Measurements from ENCODE around the gene GABRR3.

GABRR3 gene

DNA sequence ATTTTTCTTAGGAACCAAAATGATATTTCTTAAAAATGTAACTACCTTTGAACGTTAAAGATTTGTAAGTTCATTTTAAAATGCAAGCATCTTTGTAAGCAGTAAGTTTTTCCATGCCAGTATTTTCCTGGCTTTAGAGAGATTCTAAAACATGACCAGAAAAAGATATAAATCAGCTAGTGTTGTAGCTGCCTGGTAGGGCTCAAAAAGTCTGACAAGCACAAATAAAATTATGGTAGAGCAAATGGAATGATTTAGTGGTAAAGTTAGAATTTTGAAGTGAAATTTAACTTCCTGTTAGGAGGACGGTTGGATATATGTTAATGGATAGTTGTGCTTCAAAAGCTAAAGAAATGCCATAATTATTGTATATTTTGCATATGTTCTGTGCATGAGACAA lies 29.7 kb downstream of the GABRR3 start:
- Histone ChIP-seq H3K27me3 (ENCODE audit: insufficient read depth, poor library complexity, severe bottlenecking) (no peaks in the 10 kb centered on the region), H3K4me3 (replicated peaks; ENCODE audit: insufficient read depth, low read length) (no peak overlapping the region), H3K27ac (replicated peaks) (no peak overlapping the region)
- no peak for DNase-seq (ENCODE audit: low read depth in 1 of 2, low spot score in 1 of 2)
- TF ChIP-seq, protein P1, sequence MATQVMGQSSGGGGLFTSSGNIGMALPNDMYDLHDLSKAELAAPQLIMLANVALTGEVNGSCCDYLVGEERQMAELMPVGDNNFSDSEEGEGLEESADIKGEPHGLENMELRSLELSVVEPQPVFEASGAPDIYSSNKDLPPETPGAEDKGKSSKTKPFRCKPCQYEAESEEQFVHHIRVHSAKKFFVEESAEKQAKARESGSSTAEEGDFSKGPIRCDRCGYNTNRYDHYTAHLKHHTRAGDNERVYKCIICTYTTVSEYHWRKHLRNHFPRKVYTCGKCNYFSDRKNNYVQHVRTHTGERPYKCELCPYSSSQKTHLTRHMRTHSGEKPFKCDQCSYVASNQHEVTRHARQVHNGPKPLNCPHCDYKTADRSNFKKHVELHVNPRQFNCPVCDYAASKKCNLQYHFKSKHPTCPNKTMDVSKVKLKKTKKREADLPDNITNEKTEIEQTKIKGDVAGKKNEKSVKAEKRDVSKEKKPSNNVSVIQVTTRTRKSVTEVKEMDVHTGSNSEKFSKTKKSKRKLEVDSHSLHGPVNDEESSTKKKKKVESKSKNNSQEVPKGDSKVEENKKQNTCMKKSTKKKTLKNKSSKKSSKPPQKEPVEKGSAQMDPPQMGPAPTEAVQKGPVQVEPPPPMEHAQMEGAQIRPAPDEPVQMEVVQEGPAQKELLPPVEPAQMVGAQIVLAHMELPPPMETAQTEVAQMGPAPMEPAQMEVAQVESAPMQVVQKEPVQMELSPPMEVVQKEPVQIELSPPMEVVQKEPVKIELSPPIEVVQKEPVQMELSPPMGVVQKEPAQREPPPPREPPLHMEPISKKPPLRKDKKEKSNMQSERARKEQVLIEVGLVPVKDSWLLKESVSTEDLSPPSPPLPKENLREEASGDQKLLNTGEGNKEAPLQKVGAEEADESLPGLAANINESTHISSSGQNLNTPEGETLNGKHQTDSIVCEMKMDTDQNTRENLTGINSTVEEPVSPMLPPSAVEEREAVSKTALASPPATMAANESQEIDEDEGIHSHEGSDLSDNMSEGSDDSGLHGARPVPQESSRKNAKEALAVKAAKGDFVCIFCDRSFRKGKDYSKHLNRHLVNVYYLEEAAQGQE (IDR thresholded peaks at IDR 0.05; ENCODE audit: insufficient replicate concordance, low read depth), result no peak
- TF ChIP-seq, protein P2, sequence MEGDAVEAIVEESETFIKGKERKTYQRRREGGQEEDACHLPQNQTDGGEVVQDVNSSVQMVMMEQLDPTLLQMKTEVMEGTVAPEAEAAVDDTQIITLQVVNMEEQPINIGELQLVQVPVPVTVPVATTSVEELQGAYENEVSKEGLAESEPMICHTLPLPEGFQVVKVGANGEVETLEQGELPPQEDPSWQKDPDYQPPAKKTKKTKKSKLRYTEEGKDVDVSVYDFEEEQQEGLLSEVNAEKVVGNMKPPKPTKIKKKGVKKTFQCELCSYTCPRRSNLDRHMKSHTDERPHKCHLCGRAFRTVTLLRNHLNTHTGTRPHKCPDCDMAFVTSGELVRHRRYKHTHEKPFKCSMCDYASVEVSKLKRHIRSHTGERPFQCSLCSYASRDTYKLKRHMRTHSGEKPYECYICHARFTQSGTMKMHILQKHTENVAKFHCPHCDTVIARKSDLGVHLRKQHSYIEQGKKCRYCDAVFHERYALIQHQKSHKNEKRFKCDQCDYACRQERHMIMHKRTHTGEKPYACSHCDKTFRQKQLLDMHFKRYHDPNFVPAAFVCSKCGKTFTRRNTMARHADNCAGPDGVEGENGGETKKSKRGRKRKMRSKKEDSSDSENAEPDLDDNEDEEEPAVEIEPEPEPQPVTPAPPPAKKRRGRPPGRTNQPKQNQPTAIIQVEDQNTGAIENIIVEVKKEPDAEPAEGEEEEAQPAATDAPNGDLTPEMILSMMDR (IDR thresholded peaks at IDR 0.05; ENCODE audit: insufficient read depth, low read length), result no peak
- TF ChIP-seq GABPA (IDR thresholded peaks at IDR 0.05; ENCODE audit: low read depth), result no peak

DNA sequence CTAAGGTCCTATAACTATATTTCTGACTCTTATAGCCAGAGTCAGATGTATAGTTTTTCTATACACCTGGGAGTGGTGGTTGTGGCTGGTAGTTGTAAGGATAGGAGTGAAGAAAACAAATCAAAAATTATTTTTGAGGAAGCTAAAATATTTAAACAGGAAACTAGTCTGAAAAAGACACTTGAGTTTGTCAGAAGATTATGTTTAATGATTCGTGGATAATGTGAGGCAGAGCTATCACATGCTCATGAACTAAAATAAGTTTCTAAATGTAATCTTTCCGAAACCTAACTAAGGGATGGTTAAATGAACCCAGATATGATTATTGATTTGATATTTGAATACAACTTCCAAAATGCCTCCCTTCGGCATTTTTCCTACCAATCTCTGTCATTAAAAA lies 30.4 kb downstream of the GABRR3 start:
- no peak for DNase-seq (ENCODE audit: low read depth in 1 of 2, low spot score in 1 of 2)
- TF ChIP-seq, protein P2 (IDR thresholded peaks at IDR 0.05; ENCODE audit: insufficient read depth, low read length), result no peak
- TF ChIP-seq SPI1 (IDR thresholded peaks at IDR 0.05; ENCODE audit: borderline replicate concordance, low read depth) (no peak), GABPA (IDR thresholded peaks at IDR 0.05; ENCODE audit: low read depth) (no peak), POLR2AphosphoS5 (IDR thresholded peaks at IDR 0.05; ENCODE audit: low read depth) (no peak)
- TF ChIP-seq, protein P1 (IDR thresholded peaks at IDR 0.05; ENCODE audit: insufficient replicate concordance, low read depth), result no peak
- Histone ChIP-seq H3K4me3 (replicated peaks; ENCODE audit: insufficient read depth, low read length) (no peak overlapping the region), H3K27ac (replicated peaks) (no peak overlapping the region), H3K27me3 (ENCODE audit: insufficient read depth, poor library complexity, severe bottlenecking) (no peaks in the 10 kb centered on the region)

DNA sequence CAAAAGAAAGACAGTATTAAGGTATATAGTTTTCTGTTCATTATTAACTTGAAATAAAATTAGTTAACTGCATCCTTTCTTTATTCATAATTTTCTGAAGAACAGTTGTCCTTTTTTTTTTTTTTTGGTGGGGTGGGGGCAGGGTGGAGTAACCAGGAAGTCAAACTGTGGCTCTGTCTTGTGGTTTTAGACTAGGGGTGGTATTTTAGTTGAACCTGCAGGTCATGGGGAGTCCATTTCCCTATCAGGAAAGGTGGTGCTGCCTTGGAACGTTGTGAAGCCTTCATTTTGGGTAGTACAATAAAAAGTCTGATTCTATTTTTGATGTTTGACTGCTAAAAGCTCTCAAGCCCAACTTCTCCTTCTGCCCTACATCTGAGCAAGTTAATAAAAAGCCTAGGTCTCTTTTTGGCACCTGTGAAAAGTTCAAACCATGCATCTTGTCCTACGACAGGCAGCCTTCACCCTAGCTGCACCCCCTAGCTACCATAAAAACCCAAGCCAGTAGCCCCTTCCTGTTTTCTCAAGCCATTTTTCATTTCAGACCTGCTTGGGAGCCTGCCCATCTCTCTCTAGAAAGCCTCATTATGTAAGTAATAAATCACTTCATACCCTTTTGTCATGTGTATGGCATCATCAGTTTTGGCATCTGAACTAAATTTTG lies 31.7 kb downstream of the GABRR3 start:
- H3K27ac ChIP-seq (replicated peaks), result no peak overlapping the region
- peak in 1 of 2 experiments; percentile 17 for DNase-seq (ENCODE audit: low read depth in 1 of 2, low spot score in 1 of 2)
- H3K4me3 ChIP-seq (replicated peaks; ENCODE audit: insufficient read depth, low read length), result no peak overlapping the region
- no peaks in the 10 kb centered on the region for H3K27me3 ChIP-seq (ENCODE audit: insufficient read depth, poor library complexity, severe bottlenecking)
- 0 out of 2 replicates have a peak, but pooled peaks have one; percentile 25 for TF ChIP-seq SPI1 (IDR thresholded peaks at IDR 0.05; ENCODE audit: borderline replicate concordance, low read depth)
- TF ChIP-seq, protein P1 (IDR thresholded peaks at IDR 0.05; ENCODE audit: insufficient replicate concordance, low read depth), result no peak

All from HL-60 (cell line).